22Rv1 (cell line): ENCODE data around the gene SYCN.

Experiments used
- H3K27ac ChIP-seq: fragments of 450-650 bp; 2 replicates; pipeline ENCODE4 v1.5.1; 2017
- CTCF ChIP-seq: fragments of 450-650 bp; IDR thresholded peaks from 2 replicates; pipeline ENCODE4 v1.5.1; 2017; ENCODE audit warnings: mild to moderate bottlenecking
- ZFX ChIP-seq: fragments of 450-650 bp; IDR thresholded peaks from 2 replicates; pipeline ENCODE4 v1.6.1; 2017; ENCODE audit warnings: antibody characterized with exemption, borderline replicate concordance

SYCN gene

GRCh38 chr19:39156326-39157230 lies 47.5 kb downstream of the SYCN start:
- H3K27ac ChIP-seq, result peak overlapping the region; percentile 97
- TF ChIP-seq CTCF (no peak), ZFX (no peak)

DNA sequence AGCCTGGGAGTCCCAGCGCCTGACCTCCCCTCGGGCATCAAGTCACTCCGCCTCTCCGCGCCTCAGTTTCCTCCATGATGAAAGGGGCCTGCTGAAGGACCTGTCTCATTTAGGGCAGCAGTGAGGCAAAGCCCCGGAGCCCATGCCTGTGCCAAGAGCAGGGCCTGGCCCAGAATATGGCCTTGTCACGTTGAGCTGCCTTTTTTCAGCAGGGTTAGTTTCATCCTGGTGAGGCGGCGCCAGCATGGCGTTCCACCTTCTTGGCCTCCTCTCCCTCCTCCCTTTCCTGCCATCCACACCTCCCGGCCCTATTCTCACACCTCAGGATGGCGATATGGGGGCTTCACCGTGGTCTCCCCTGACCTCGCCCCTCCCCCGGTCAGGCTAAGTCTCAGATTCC lies 48.3 kb downstream of the SYCN start:
- H3K27ac ChIP-seq, result peak overlapping the region; percentile 97
- TF ChIP-seq ZFX (no peak), CTCF (no peak)

DNA sequence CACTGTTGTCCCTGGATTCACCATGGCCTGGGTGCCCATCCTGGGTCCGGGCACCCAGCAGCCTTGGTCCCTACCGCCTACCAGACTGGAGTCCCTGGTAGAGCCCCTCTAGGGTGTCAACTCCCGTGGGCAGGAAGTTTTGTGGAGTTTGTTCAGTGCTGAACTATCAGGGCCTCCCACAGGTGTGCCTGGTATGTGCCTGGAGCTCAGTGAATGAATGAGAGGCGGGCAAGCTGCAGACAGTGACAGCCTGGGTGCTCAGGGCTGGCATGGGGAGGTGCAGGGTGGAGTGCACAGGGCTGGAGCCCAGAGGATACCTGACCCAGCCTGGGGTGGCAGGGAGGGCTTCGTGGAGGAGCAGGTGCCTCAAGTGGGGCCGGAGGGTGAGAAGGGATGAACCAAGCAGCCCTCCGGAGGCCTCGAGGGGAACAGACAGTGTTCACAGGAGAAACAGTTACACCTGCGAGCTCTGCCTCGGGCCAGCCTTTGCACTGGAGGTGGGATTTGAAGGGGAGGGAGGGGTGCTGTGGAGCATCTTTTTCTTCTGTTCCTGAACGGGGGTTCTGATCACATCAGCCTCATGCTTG lies 48.9 kb downstream of the SYCN start:
- peak overlapping the region; percentile 97 for H3K27ac ChIP-seq
- no peak for TF ChIP-seq CTCF
- TF ChIP-seq ZFX, result no peak

DNA sequence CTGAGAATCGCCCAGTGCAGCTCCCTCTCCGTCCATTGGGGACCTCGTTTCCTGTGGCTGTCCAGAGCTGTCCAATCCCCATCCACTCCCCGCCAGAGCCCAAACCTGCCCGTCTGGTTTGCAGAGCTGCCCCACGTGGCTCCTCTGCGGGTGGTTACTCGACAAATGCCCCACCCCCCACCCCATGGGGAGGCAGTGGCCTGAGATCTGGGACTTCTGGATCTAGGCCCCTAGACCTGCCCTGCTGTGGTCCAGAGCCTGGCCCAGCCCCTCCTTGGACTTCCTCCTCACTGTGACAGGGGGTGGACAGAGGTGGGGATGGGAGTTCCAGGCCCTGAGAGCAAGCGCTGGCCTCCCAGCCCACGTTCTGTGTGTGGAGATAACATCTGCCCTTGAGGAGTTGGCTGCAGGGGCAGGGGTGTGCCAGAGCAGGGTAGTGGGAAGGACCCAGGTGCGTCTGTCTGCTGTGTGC lies 49.4 kb downstream of the SYCN start:
- peak overlapping the region; percentile 97 for H3K27ac ChIP-seq
- TF ChIP-seq CTCF (peak; percentile 34), ZFX (no peak)

DNA sequence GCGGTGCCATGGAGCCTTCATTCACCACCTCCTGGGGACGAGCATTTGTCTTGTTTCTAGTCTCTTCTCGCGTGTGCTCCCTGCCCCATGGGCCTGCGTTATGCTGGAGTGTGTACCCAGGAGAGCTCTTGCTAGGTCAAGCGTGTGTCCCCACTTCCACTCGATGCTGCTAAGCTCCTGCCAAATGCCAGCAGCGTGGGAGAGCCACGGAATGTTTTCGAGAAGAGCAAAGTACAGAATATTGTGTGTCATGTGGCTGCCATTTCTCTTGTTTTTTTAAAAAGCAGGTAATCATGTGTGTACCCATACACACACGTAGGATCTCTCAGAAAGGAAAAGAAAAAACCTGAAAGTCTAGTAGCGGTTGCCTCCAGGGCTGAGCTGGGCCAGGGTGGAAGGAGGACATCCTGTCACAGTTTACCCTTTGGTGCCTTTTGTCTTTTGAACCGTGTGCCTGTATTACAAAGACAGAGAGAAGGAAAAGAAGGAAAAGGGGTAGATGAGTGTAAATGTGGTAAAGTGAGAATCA lies 49.9 kb downstream of the SYCN start:
- TF ChIP-seq ZFX (no peak), CTCF (no peak)
- H3K27ac ChIP-seq, result peak overlapping the region; percentile 97
